ENCODE measurements around the gene NTRK1. TPM values are rescaled to one million over a fixed set of nuclear protein-coding genes. Genes with fewer than 3 reads are reported as not detected.

NTRK1 gene
- total and polyA plus RNA-seq, 4 donors = 0.13 to 0.17 (median 0.14) TPM

- H3K27me3 ChIP-seq (ENCODE audit: control insufficient read depth in 4 of 4, insufficient read depth in 4 of 4, low read length in 3 of 4) = peaks cover 0 to 15% (median 8%) of the 10 kb centered on the region in 4 donors
- WGBS = 69% methylated on average over 3 of the region's 3 CpGs
- no peak for DNase-seq (ENCODE audit: low spot score)
Observed at GRCh38 chr1:156857532-156857931, 3.1 kb upstream of the NTRK1 start.

GRCh38 chr1:156858555-156858956 is 2.1 kb upstream of the NTRK1 start:
- H3K36me3 ChIP-seq (ENCODE audit: control insufficient read depth in 4 of 4, insufficient read depth in 3 of 4, low read depth in 1 of 4, low read length in 3 of 4) = no peaks in the 10 kb centered on the region
- peaks cover 4 to 19% (median 14%) of the 10 kb centered on the region in 4 donors for H3K4me1 ChIP-seq (ENCODE audit: control insufficient read depth in 4 of 4, insufficient read depth in 4 of 4, low read length in 3 of 4)
- WGBS = 15% methylated on average over 5 of the region's 5 CpGs
- peaks cover 0 to 15% (median 8%) of the 10 kb centered on the region in 4 donors for H3K27me3 ChIP-seq (ENCODE audit: control insufficient read depth in 4 of 4, insufficient read depth in 4 of 4, low read length in 3 of 4)
- H3K27ac ChIP-seq (ENCODE audit: low read depth in 1 of 2, low read length in 2 of 2) = no peak overlapping the region
- no peak overlapping the region for H3K9ac ChIP-seq (ENCODE audit: low read depth in 1 of 2, low read length in 2 of 2)
- no peak for DNase-seq (ENCODE audit: low spot score)
- H3K9me3 ChIP-seq (ENCODE audit: control insufficient read depth in 4 of 4, low read length in 3 of 4) = no peaks in the 10 kb centered on the region
- no peak overlapping the region for H3K4me3 ChIP-seq (ENCODE audit: low read depth in 1 of 3, low read length in 3 of 3)
- TF ChIP-seq MAX (IDR thresholded peaks at IDR 0.05) (no peak), NR2F2 (IDR thresholded peaks at IDR 0.05) (no peak), ATF3 (IDR thresholded peaks at IDR 0.05) (no peak), YY1 (IDR thresholded peaks at IDR 0.05) (no peak), CTCF (IDR thresholded peaks at IDR 0.05; ENCODE audit: low read depth, low read length, missing input control) (no peak), FOXA1 (IDR thresholded peaks at IDR 0.05) (no peak), HNF4A (conservative IDR thresholded peaks at IDR 0.05) (no peak), FOXA2 (IDR thresholded peaks at IDR 0.05) (no peak), EGR1 (IDR thresholded peaks at IDR 0.05; ENCODE audit: low read depth in 2 of 2) (no peak)

More at GRCh38 chr1:156857532-156857931, 3.1 kb upstream of the NTRK1 start:
- peaks cover 4 to 27% (median 15%) of the 10 kb centered on the region in 4 donors for H3K4me1 ChIP-seq (ENCODE audit: control insufficient read depth in 4 of 4, insufficient read depth in 4 of 4, low read length in 3 of 4)
- no peak overlapping the region for H3K9ac ChIP-seq (ENCODE audit: low read depth in 1 of 2, low read length in 2 of 2)
- TF ChIP-seq CTCF (IDR thresholded peaks at IDR 0.05; ENCODE audit: low read depth, low read length, missing input control) = no peak
- TF ChIP-seq NR2F2 (IDR thresholded peaks at IDR 0.05) = no peak
- no peak for TF ChIP-seq MAX (IDR thresholded peaks at IDR 0.05)
- no peak for TF ChIP-seq JUND (IDR thresholded peaks at IDR 0.05)
- TF ChIP-seq SP1 (IDR thresholded peaks at IDR 0.05) = no peak
- no peak for TF ChIP-seq GABPA (IDR thresholded peaks at IDR 0.05 in 1 of 2, conservative IDR thresholded peaks at IDR 0.05 in 1 of 2)
- TF ChIP-seq ATF3 (IDR thresholded peaks at IDR 0.05) = no peak
- TF ChIP-seq FOXA2 (IDR thresholded peaks at IDR 0.05) = no peak
- no peak for TF ChIP-seq REST (IDR thresholded peaks at IDR 0.05)
- no peak for TF ChIP-seq FOXA1 (IDR thresholded peaks at IDR 0.05)
- no peak for TF ChIP-seq EGR1 (IDR thresholded peaks at IDR 0.05; ENCODE audit: low read depth in 2 of 2)
- TF ChIP-seq HNF4G (IDR thresholded peaks at IDR 0.05) = no peak
- H3K9me3 ChIP-seq (ENCODE audit: control insufficient read depth in 4 of 4, low read length in 3 of 4) = no peaks in the 10 kb centered on the region
- H3K4me3 ChIP-seq (ENCODE audit: low read depth in 1 of 3, low read length in 3 of 3) = no peak overlapping the region
- no peaks in the 10 kb centered on the region for H3K36me3 ChIP-seq (ENCODE audit: control insufficient read depth in 4 of 4, insufficient read depth in 3 of 4, low read depth in 1 of 4, low read length in 3 of 4)
- H3K27ac ChIP-seq (ENCODE audit: low read depth in 1 of 2, low read length in 2 of 2) = no peak overlapping the region

All from liver (tissue), 9 donors.